ENCODE measurements around the gene ENOX2.

The ENOX2 gene

DNA sequence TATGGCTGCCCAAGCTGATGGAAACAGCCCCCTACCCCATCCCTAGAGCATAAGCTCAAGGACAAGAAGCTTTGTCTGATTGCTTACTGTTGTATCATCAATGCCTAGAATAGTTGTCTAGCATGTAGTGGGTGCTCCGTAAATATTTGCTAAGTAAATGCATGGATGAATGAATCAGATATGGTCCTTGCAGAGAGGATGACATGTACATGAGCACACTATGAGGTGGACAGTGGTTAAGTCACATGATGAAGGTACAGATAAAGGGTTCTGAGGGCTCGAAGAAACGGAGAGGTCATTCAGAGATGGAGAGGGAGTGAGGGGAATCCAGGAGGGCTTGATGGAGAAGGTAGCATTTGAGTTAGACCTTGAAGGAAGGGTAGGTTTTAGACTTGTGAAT lies 287.1 kb downstream of the ENOX2 start:
- H2AFZ ChIP-seq (ENCODE audit: low read length), result no peak overlapping the region; the same call in 1 of the 2 replicates
- TF ChIP-seq CTCF (conservative IDR thresholded peaks at IDR 0.05; ENCODE audit: low read length) (no peak), EZH2phosphoT487 (IDR thresholded peaks at IDR 0.05; ENCODE audit: borderline replicate concordance) (no peak)

GRCh38 chrX:130607431-130607830 lies 295.6 kb downstream of the ENOX2 start:
- no peak overlapping the region for H3K9ac ChIP-seq (ENCODE audit: low read depth, low read length, poor library complexity, severe bottlenecking)
- H3K36me3 ChIP-seq (ENCODE audit: insufficient read depth, low read length), result no peaks in the 10 kb centered on the region
- H3K79me2 ChIP-seq (ENCODE audit: insufficient read depth, low read length), result no peaks in the 10 kb centered on the region
- H3K4me2 ChIP-seq (ENCODE audit: low read depth, low read length, poor library complexity, severe bottlenecking), result no peak overlapping the region
- no peaks in the 10 kb centered on the region for H3F3A ChIP-seq (ENCODE audit: low read depth)
- no peaks in the 10 kb centered on the region for H3K4me1 ChIP-seq (ENCODE audit: insufficient read depth, low read length, poor library complexity, severe bottlenecking)
- no peaks in the 10 kb centered on the region for H4K20me1 ChIP-seq (ENCODE audit: insufficient read depth, low read length, poor library complexity, severe bottlenecking)
- no peaks in the 10 kb centered on the region for H3K9me2 ChIP-seq (replicated peaks; ENCODE audit: low read depth, low read length)
- H3K9me3 ChIP-seq (ENCODE audit: insufficient read depth, low read depth, low read length), result no peaks in the 10 kb centered on the region
- no peak for TF ChIP-seq CTCF (conservative IDR thresholded peaks at IDR 0.05; ENCODE audit: low read length)
- no peak for TF ChIP-seq EZH2phosphoT487 (IDR thresholded peaks at IDR 0.05; ENCODE audit: borderline replicate concordance)
- no peaks in the 10 kb centered on the region for H3K27me3 ChIP-seq (ENCODE audit: insufficient read depth, low read length, poor library complexity, severe bottlenecking)
- no peak overlapping the region for H2AFZ ChIP-seq (ENCODE audit: low read length)
- H3K4me3 ChIP-seq (ENCODE audit: low read length, poor library complexity, severe bottlenecking), result no peak overlapping the region

More for the DNA sequence above, 287.1 kb downstream of the ENOX2 start:
- H3K9me2 ChIP-seq (replicated peaks; ENCODE audit: low read depth, low read length), result no peaks in the 10 kb centered on the region
- H3K9me3 ChIP-seq (ENCODE audit: insufficient read depth, low read depth, low read length), result no peaks in the 10 kb centered on the region
- H3K79me2 ChIP-seq (ENCODE audit: insufficient read depth, low read length), result no peaks in the 10 kb centered on the region
- no peaks in the 10 kb centered on the region for H3K4me1 ChIP-seq (ENCODE audit: insufficient read depth, low read length, poor library complexity, severe bottlenecking)
- H3K9ac ChIP-seq (ENCODE audit: low read depth, low read length, poor library complexity, severe bottlenecking), result no peak overlapping the region
- H3F3A ChIP-seq (ENCODE audit: low read depth), result no peaks in the 10 kb centered on the region
- H4K20me1 ChIP-seq (ENCODE audit: insufficient read depth, low read length, poor library complexity, severe bottlenecking), result no peaks in the 10 kb centered on the region
- no peaks in the 10 kb centered on the region for H3K27me3 ChIP-seq (ENCODE audit: insufficient read depth, low read length, poor library complexity, severe bottlenecking)
- no peaks in the 10 kb centered on the region for H3K36me3 ChIP-seq (ENCODE audit: insufficient read depth, low read length)
- H3K4me3 ChIP-seq (ENCODE audit: low read length, poor library complexity, severe bottlenecking), result no peak overlapping the region
- H3K4me2 ChIP-seq (ENCODE audit: low read depth, low read length, poor library complexity, severe bottlenecking), result no peak overlapping the region

GRCh38 chrX:130606425-130606824 lies 296.6 kb downstream of the ENOX2 start:
- Histone ChIP-seq H3K9ac (ENCODE audit: low read depth, low read length, poor library complexity, severe bottlenecking) (no peak overlapping the region), H3K4me2 (ENCODE audit: low read depth, low read length, poor library complexity, severe bottlenecking) (no peak overlapping the region), H3K9me2 (replicated peaks; ENCODE audit: low read depth, low read length) (no peaks in the 10 kb centered on the region), H3K4me3 (ENCODE audit: low read length, poor library complexity, severe bottlenecking) (no peak overlapping the region), H3F3A (ENCODE audit: low read depth) (no peaks in the 10 kb centered on the region), H3K4me1 (ENCODE audit: insufficient read depth, low read length, poor library complexity, severe bottlenecking) (no peaks in the 10 kb centered on the region), H2AFZ (ENCODE audit: low read length) (no peak overlapping the region), H4K20me1 (ENCODE audit: insufficient read depth, low read length, poor library complexity, severe bottlenecking) (no peaks in the 10 kb centered on the region), H3K9me3 (ENCODE audit: insufficient read depth, low read depth, low read length) (no peaks in the 10 kb centered on the region), H3K27me3 (ENCODE audit: insufficient read depth, low read length, poor library complexity, severe bottlenecking) (no peaks in the 10 kb centered on the region), H3K79me2 (ENCODE audit: insufficient read depth, low read length) (no peaks in the 10 kb centered on the region), H3K36me3 (ENCODE audit: insufficient read depth, low read length) (no peaks in the 10 kb centered on the region)
- TF ChIP-seq CTCF (conservative IDR thresholded peaks at IDR 0.05; ENCODE audit: low read length), result no peak
- no peak for TF ChIP-seq EZH2phosphoT487 (IDR thresholded peaks at IDR 0.05; ENCODE audit: borderline replicate concordance)
